MG63 (cell line): Measurements from ENCODE around the gene TSPAN18. TPM values are rescaled to one million over a fixed set of nuclear protein-coding genes. Genes with fewer than 3 reads are reported as not detected.

Experiments used
- DNase-seq: peaks from one replicate; pipeline ENCODE4 v3.0.0-alpha.2; 2020
- H3K27me3 ChIP-seq: fragments of 250-450 bp; sonication (Bioruptor Pico); 2 replicates; pipeline ENCODE4 v1.5.1; 2020; ENCODE audit warnings: mild to moderate bottlenecking, moderate library complexity
- H3K36me3 ChIP-seq: fragments of 250-450 bp; sonication (Bioruptor Pico); 2 replicates; pipeline ENCODE4 v1.5.1; 2020; ENCODE audit warnings: mild to moderate bottlenecking, moderate library complexity
- H3K4me3 ChIP-seq: fragments of 250-450 bp; sonication (Bioruptor Pico); 2 replicates; pipeline ENCODE4 v1.5.1; 2020; ENCODE audit warnings: mild to moderate bottlenecking, moderate library complexity
- H3K9me3 ChIP-seq: fragments of 250-450 bp; sonication (Bioruptor Pico); 2 replicates; pipeline ENCODE4 v1.5.1; 2020; ENCODE audit warnings: mild to moderate bottlenecking, moderate library complexity
- total RNA-seq: library from RNA; depleted of rRNA; stranded (reverse); fragments of >200 nt; shearing (Covaris generic); gene quantifications from 2 replicates; pipeline ENCODE4 v1.2.3, GENCODE V29; 2014; ENCODE audit warnings: low replicate concordance

Gene TSPAN18
- total RNA-seq, 1 experiment from 2014 or later: 0.95 TPM

DNA sequence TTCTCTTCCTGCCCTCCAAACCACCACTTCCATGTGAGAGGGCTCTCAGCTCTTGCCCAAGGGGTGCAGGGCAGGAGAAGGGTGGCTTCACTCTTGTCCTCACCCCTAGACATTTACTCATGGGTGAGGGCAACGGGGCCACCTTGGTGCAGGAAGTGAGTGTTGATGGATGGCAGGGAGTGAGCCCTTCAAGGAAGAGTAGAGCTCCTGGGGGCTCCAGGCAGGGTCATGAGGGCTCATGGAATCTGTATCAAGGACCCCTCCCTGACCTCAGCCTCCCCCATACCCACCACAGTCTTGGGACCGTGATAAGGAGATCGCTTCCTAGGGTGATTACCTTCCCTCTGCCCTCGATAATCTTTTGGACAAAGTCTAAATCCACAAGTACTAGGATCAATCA is 37.8 kb downstream of the TSPAN18 start:
- peaks cover 8% of the 10 kb centered on the region for H3K9me3 ChIP-seq
- H3K36me3 ChIP-seq: no peaks in the 10 kb centered on the region
- H3K4me3 ChIP-seq: no peak overlapping the region
- DNase-seq: no peak
- H3K27me3 ChIP-seq: no peaks in the 10 kb centered on the region

DNA sequence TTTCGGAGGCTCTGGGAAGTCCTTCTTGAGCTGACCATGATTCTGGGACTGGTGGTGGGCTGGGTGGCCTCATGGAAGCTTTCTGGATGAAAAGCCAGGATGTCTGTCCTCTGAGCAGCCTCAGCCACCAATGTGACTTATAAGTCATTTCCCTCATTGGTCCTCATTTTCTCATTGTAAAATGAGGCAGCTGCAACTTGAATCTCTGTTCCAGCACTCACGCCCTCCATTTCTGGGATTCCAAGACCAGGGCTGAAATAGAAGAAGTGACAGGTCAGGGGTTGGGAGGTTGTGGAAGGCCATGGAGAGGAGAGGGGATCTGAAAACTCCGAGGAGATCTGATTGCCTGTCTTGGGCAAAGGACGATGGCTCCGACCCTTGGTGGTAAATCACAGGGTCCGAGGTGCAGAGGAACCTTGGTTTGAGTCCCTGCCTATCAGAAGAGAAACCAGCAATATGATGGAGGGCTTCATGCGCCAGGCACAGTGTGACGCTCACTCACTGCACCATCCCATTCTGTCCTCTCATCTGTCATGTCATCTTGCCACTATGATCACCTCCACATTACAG is 38.3 kb downstream of the TSPAN18 start:
- Histone ChIP-seq H3K27me3 (no peaks in the 10 kb centered on the region), H3K9me3 (peaks cover 8% of the 10 kb centered on the region), H3K36me3 (no peaks in the 10 kb centered on the region), H3K4me3 (no peak overlapping the region)
- DNase-seq: no peak

- DNase-seq: no peak
- H3K9me3 ChIP-seq: peaks cover 8% of the 10 kb centered on the region
- H3K36me3 ChIP-seq: no peaks in the 10 kb centered on the region
- no peaks in the 10 kb centered on the region for H3K27me3 ChIP-seq
- no peak overlapping the region for H3K4me3 ChIP-seq
Observed at GRCh38 chr11:44765676-44766075, 38.9 kb downstream of the TSPAN18 start.

GRCh38 chr11:44766112-44766971 is 39.6 kb downstream of the TSPAN18 start:
- peak; percentile 93 for DNase-seq
- Histone ChIP-seq H3K9me3 (peaks cover 8% of the 10 kb centered on the region), H3K36me3 (no peaks in the 10 kb centered on the region), H3K27me3 (no peaks in the 10 kb centered on the region), H3K4me3 (no peak overlapping the region)

DNA sequence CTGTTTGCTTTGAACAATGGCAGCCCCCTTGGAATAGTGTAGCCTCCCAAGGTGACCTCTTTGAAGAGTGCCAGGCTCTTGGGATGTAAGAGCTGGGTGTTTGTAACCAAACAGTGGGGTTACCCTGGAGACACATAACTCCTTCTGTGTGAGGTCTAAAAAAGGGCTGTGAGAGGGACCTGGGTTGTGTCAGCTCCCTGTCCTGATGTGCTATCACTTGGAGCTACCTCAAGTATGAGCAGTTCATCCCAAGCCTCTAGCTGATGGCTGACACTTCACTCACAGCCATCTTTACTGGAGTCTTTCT is 40.2 kb downstream of the TSPAN18 start:
- Histone ChIP-seq H3K9me3 (peaks cover 8% of the 10 kb centered on the region), H3K36me3 (no peaks in the 10 kb centered on the region), H3K4me3 (no peak overlapping the region), H3K27me3 (no peaks in the 10 kb centered on the region)
- DNase-seq: no peak

DNA sequence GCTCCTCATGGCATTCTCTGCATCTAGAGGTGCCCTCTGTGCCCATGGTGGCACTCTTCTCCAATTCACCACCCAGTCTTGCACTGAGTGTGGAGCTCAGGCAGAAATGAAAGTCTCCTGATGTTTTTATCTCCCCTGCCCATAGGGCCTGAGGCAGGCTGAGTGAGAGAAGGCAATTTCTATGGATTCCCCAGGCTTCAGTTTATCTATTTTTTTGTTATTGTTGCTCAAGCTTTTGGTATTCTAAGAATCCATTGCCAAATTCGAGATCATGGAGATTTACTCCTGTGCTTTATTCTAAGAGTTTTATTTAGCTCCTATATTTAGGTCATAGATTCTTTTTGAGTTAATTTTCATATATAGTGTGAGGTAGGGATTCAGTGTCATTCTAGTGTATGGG is 40.7 kb downstream of the TSPAN18 start:
- no peak overlapping the region for H3K4me3 ChIP-seq
- DNase-seq: peak; percentile 50
- H3K9me3 ChIP-seq: peaks cover 11% of the 10 kb centered on the region
- no peaks in the 10 kb centered on the region for H3K27me3 ChIP-seq
- H3K36me3 ChIP-seq: no peaks in the 10 kb centered on the region

DNA sequence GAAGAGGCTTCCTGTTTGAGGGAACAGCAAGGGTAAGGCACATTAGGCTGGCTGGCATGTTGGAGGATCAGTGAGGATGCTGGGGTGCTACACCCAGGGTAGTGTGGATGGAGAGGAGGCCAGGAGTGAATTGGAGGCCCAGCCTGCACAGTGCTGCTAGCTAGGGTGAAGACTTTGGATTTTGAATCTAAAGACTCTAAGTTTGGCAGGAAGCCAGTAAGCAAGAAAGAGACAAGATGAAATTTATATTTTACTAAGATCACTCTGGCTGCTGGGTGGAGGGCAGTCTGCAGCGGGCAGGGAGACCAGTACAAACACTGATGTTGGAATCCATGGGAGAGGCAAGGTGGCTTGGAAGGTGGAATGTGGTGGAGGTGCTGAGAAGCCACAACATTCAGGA is 43.6 kb downstream of the TSPAN18 start:
- Histone ChIP-seq H3K36me3 (no peaks in the 10 kb centered on the region), H3K9me3 (peaks cover 11% of the 10 kb centered on the region), H3K4me3 (no peak overlapping the region), H3K27me3 (no peaks in the 10 kb centered on the region)
- no peak for DNase-seq

GRCh38 chr11:44771252-44771734 is 44.5 kb downstream of the TSPAN18 start:
- DNase-seq: no peak
- Histone ChIP-seq H3K9me3 (peaks cover 11% of the 10 kb centered on the region), H3K27me3 (no peaks in the 10 kb centered on the region), H3K36me3 (no peaks in the 10 kb centered on the region), H3K4me3 (no peak overlapping the region)

GRCh38 chr11:44771841-44772240 is 45.1 kb downstream of the TSPAN18 start:
- no peak for DNase-seq
- no peak overlapping the region for H3K4me3 ChIP-seq
- H3K9me3 ChIP-seq: peaks cover 11% of the 10 kb centered on the region
- no peaks in the 10 kb centered on the region for H3K36me3 ChIP-seq
- H3K27me3 ChIP-seq: no peaks in the 10 kb centered on the region

DNA sequence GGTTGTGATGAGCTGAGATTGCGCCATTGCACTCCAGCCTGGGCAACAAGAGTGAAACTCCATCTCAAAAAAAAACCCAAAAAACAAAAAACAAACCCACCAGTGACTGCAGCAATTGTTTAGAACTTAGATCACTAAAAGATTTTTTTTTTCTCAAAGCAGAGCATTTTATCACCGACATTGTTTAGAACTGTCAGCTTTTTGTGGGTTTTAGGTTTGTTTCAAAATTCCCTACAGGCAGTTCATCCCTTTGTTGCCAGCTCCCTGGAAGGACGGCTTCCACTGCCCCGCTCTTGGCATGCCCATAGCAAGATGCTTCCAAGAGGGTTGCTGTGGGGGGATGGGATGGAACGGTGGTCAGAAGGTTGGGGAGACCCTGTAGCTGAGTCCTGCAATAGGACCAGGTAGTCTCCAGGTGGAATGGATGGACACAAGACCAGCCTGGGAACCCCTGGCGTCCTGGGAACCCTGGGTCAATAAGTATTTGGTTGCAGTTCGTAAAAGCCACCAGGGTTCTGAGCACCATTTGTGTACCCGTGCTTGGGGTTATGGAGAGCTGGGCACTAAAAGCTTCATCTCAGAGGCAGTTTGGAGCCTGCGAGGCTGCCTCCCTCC is 46.7 kb downstream of the TSPAN18 start:
- DNase-seq: peak; percentile 56
- no peaks in the 10 kb centered on the region for H3K27me3 ChIP-seq
- no peaks in the 10 kb centered on the region for H3K36me3 ChIP-seq
- H3K4me3 ChIP-seq: no peak overlapping the region
- peaks cover 4% of the 10 kb centered on the region for H3K9me3 ChIP-seq

DNA sequence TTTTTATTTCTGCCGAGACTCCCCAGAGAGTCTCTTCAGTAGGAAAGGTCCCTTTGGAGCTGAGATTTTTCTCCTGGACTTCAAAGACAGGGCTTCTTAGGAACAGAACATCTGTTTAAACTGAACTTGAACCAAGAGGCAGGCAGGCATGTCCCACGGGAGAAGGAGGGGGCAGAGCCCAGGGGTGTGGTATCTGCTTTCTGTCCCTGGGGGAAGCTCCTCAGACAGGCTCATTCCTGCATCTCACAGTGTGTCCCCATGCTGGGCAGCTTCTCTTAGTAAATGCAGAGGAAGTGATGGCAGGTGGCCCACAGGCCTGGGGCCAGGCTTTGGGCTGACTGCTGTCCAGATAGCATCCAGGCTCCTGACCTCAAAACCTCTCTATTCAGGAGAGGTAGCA is 47.3 kb downstream of the TSPAN18 start:
- Histone ChIP-seq H3K9me3 (0 out of 2 replicates have a peak, but pooled peaks cover 2% of the 10 kb centered on the region), H3K4me3 (no peak overlapping the region), H3K36me3 (no peaks in the 10 kb centered on the region), H3K27me3 (no peaks in the 10 kb centered on the region)
- DNase-seq: peak; percentile 72

- H3K27me3 ChIP-seq: no peaks in the 10 kb centered on the region
Observed at GRCh38 chr11:44774731-44775130, 48.0 kb downstream of the TSPAN18 start.

DNA sequence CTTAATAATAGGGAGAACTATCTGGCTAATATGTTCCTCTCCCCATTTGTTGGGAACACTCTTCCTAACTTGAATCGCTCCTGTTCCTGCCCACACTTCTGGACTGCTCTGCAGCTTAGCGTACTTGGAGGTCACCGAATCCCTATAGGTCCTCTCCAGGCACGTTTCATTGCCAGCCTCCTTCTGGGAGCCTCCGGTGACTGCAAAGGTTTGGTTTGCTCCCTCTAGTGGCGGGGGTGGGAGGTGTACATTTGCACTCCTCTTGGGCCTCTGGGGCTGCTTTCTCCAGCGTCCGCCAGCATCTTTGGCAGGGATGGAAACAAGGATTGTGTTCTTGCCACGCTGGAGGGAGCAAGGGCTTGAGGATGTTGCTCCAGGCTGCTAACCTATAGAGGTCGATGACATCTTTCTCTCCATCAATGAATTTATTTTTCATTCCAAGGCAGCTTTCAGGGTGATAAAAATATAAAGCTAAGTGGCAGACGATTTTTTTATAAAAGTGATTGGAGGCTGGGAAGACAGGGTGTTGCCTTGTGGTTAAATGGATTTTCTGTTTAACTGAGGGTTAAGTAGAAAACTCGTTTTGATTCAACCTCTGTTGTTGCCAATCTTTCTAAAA is 48.7 kb downstream of the TSPAN18 start:
- no peaks in the 10 kb centered on the region for H3K27me3 ChIP-seq
- H3K36me3 ChIP-seq: no peaks in the 10 kb centered on the region
- H3K4me3 ChIP-seq: no peak overlapping the region
- peak; percentile 74 for DNase-seq
- 0 out of 2 replicates have a peak, but pooled peaks cover 2% of the 10 kb centered on the region for H3K9me3 ChIP-seq

More at GRCh38 chr11:44774731-44775130, 48.0 kb downstream of the TSPAN18 start:
- H3K4me3 ChIP-seq: no peak overlapping the region
- H3K9me3 ChIP-seq: 0 out of 2 replicates have a peak, but pooled peaks cover 2% of the 10 kb centered on the region
- no peaks in the 10 kb centered on the region for H3K36me3 ChIP-seq
- DNase-seq: no peak

- no peak for DNase-seq
- no peak overlapping the region for H3K4me3 ChIP-seq
- H3K36me3 ChIP-seq: no peaks in the 10 kb centered on the region
Observed at GRCh38 chr11:44775985-44776446, 49.3 kb downstream of the TSPAN18 start.

GRCh38 chr11:44776551-44777208 is 49.9 kb downstream of the TSPAN18 start:
- Histone ChIP-seq H3K4me3 (no peak overlapping the region), H3K36me3 (no peaks in the 10 kb centered on the region), H3K9me3 (0 out of 2 replicates have a peak, but pooled peaks cover 2% of the 10 kb centered on the region), H3K27me3 (no peaks in the 10 kb centered on the region)
- no peak for DNase-seq

More at GRCh38 chr11:44775985-44776446, 49.3 kb downstream of the TSPAN18 start:
- Histone ChIP-seq H3K9me3 (0 out of 2 replicates have a peak, but pooled peaks cover 2% of the 10 kb centered on the region), H3K27me3 (no peaks in the 10 kb centered on the region)
